HUES48 (cell line): ENCODE data around the gene LSM14B.
A peak's percentile ranks its signal among the peaks of the same experiment; 100 is the strongest.

ENCODE experiments used
- H3K27ac ChIP-seq: one replicate; pipeline ENCODE4 v1.7.0; 2013; ENCODE audit warnings: low read depth, low read length, inconsistent platforms
- H3K27me3 ChIP-seq: 2 replicates; pipeline ENCODE4 v1.6.1; 2013; ENCODE audit warnings: mild to moderate bottlenecking, low read length; ENCODE audit not compliant: control insufficient read depth, insufficient read depth
- H3K36me3 ChIP-seq: 2 replicates; pipeline ENCODE4 v1.6.1; 2013; ENCODE audit warnings: low read length; ENCODE audit not compliant: control insufficient read depth, insufficient read depth
- H3K4me1 ChIP-seq: 2 replicates; pipeline ENCODE4 v1.6.1; 2013; ENCODE audit warnings: mild to moderate bottlenecking, low read length; ENCODE audit not compliant: control insufficient read depth, insufficient read depth
- H3K4me3 ChIP-seq: 2 replicates; pipeline ENCODE4 v1.5.1; 2013; ENCODE audit warnings: mild to moderate bottlenecking, low read depth, low read length
- H3K9ac ChIP-seq: 2 replicates; pipeline ENCODE4 v1.6.1; 2013; ENCODE audit warnings: mild to moderate bottlenecking, low read depth, low read length, moderate library complexity
- H3K9me3 ChIP-seq: 2 replicates; pipeline ENCODE4 v1.6.1; 2013; ENCODE audit warnings: low read length; ENCODE audit not compliant: control insufficient read depth, insufficient read depth

LSM14B gene

DNA sequence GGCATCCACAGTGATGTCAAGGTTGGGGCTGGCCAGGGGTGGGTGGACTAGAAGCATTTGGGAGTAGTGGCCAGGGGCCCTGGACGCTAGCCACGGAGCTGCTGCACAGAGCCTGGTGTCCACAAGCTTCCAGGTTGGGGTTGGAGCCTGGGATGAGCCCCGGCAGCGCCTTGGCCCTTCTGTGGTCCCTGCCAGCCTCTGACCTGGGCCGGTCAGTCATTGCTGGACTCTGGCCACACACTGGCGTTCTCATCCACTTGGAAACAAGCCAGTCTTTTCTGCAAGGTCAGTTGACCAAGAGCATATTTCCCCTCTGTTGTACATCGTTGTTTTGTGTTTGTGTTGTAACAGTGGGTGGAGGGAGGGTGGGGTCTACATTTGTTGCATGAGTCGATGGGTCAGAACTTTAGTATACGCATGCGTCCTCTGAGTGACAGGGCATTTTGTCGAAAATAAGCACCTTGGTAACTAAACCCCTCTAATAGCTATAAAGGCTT is 12.5 kb downstream of the LSM14B start:
- Histone ChIP-seq H3K9ac (no peak overlapping the region), H3K4me1 (no peaks in the 10 kb centered on the region), H3K9me3 (no peaks in the 10 kb centered on the region), H3K4me3 (no peak overlapping the region), H3K36me3 (peaks cover 98% of the 10 kb centered on the region), H3K27me3 (no peaks in the 10 kb centered on the region), H3K27ac (no peak overlapping the region)

DNA sequence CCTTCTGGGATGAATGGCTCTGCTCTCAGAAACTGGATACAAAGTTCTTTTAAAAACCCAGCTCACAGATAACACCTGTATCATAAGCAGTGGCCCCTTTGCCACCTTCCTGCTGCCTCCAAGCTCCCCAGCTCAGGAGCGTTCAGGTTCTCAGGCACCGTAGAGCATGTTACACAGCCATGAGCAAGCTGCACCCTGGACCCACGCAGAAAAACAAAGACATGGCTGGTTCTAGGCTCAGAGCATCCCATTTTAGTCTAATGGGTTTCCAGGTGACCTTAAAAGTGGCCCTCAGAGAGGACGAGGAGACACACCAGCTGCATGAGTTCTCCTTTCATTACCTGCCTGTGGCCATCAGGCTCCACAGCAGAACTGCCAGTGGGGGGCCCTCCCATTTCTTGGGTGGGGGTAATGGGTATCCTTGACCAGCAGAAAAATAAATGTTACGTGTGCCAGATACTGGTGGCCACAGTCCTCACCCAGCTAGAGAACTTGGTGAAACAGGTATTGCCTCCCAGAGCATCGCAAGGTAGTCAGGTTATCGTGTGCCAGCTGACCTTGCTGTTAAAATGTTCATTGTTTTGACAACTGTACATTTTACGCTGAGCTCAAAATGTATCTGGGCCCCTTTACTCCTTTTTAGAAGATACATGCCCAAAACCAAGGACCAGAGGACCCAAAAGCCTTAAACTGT is 13.4 kb downstream of the LSM14B start:
- H3K36me3 ChIP-seq: peaks cover 98% of the 10 kb centered on the region

DNA sequence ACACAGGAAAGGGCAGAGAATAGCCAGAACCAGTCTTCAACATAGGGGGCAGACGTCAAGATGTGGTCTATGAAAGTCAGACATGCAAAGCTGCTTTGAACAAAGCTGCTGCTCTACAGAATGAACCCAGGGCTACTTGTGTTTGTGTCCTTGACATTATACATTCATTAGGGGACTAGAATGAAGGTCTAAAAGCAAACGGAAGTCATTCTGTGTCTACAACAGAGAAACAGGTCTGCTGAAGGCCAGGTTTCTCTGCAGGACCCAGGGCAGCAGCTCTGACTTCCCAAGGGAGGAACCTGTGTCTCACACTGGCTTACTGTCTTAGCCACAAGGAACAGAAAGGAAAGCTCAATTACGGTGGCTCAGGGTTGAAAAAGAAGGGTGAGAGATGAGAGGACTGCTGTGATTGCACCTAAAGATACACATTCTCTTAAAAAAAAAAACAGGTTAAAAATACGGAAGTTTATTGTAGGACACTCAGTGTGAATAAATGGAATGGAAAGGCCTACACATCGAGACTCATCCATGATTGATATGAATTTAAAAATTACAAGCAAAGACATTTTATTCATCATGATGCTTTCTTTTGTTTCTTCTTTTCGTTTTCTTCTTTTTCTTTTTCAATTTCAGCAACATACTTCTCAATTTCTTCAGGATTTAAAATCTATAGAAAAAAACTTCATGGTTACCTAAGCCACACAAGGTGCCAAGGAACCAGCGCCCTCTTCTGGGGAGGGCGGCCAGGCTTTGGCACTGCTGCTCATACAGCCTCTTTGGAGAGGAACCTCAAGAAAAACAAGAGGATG is 14.2 kb downstream of the LSM14B start:
- Histone ChIP-seq H3K9me3 (no peaks in the 10 kb centered on the region), H3K36me3 (peaks cover 96% of the 10 kb centered on the region), H3K4me1 (peaks cover 2% of the 10 kb centered on the region; the same call in 1 of the 2 replicates), H3K9ac (no peak overlapping the region), H3K27me3 (no peaks in the 10 kb centered on the region), H3K4me3 (no peak overlapping the region), H3K27ac (no peak overlapping the region)

More for the DNA sequence above, 13.4 kb downstream of the LSM14B start:
- Histone ChIP-seq H3K27ac (no peak overlapping the region), H3K4me3 (no peak overlapping the region), H3K9me3 (no peaks in the 10 kb centered on the region), H3K4me1 (no peaks in the 10 kb centered on the region), H3K27me3 (no peaks in the 10 kb centered on the region), H3K9ac (no peak overlapping the region)

DNA sequence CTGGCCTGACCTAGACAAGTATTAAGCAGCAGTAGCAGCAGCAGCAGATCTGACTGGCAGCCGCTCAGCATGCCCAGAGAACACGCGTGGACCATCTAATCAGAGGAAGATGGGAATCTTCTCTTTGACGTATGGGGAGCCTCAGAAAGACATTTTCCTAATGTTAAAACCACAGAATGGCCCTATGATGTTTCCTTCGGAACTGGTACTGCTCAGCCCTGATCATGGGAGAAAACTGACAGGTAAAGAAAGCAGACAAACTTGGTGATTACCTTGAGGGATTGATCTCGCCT is 14.8 kb downstream of the LSM14B start:
- H3K4me3 ChIP-seq: no peak overlapping the region
- H3K27me3 ChIP-seq: no peaks in the 10 kb centered on the region
- peaks cover 92% of the 10 kb centered on the region for H3K36me3 ChIP-seq
- no peak overlapping the region for H3K27ac ChIP-seq
- H3K4me1 ChIP-seq: peaks cover 7% of the 10 kb centered on the region; the same call in 1 of the 2 replicates
- H3K9ac ChIP-seq: no peak overlapping the region
- H3K9me3 ChIP-seq: no peaks in the 10 kb centered on the region

DNA sequence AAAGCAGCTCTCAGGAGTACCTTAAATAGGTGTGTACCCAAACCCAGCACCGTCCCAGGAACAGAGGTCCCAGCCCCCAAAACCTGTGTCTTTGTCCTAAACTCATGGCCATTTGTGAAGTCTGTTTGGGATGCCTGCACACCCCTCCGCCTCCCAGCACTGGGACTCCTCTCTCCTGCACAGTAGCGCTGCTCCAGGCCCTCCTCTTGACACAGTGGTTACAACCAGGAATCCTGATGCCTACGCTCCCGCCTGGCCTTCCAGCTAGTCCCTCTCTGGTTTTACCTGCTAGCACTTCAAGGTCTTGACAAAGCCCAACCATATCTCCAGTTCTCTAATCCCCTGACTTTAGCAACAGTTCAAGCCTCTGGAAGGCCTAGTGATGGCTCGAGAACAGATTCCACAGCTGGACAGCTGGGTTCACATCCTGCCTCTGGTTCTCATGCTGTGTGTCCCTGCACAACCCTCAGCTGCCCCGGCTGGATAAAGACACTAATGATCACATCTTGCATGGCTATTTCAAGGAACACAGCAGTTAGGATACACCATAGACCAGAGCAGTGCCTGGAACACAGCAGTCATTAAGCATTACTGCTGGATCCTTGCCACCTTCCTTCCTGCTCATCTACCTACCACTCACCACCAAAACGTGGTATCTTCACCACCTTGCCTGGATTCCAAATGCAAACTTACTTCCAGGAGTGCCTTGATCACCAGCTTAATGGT is 15.4 kb downstream of the LSM14B start:
- Histone ChIP-seq H3K4me3 (no peak overlapping the region), H3K9me3 (no peaks in the 10 kb centered on the region), H3K4me1 (peaks cover 7% of the 10 kb centered on the region; the same call in 1 of the 2 replicates), H3K27me3 (no peaks in the 10 kb centered on the region), H3K9ac (no peak overlapping the region), H3K36me3 (peaks cover 86% of the 10 kb centered on the region), H3K27ac (no peak overlapping the region)

DNA sequence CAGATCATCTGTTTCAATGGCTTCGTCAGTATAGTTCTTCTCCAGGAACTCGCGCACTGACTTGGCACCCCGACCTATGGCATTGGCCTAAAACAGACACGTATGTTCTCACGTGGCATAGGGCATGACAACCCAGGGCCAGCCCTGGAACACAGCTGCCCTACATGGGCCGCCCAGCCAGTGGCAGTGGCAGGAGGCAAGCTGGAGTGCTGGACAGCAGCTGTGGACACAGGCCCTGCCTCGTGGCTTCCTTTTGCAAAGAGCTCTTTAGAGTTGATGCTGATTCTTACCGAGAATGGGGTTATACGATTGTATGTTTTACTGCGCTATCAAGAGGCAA is 15.9 kb downstream of the LSM14B start:
- Histone ChIP-seq H3K27me3 (no peaks in the 10 kb centered on the region), H3K4me3 (no peak overlapping the region), H3K4me1 (peaks cover 7% of the 10 kb centered on the region; the same call in 1 of the 2 replicates), H3K36me3 (peaks cover 81% of the 10 kb centered on the region), H3K9me3 (no peaks in the 10 kb centered on the region), H3K9ac (no peak overlapping the region), H3K27ac (no peak overlapping the region)

DNA sequence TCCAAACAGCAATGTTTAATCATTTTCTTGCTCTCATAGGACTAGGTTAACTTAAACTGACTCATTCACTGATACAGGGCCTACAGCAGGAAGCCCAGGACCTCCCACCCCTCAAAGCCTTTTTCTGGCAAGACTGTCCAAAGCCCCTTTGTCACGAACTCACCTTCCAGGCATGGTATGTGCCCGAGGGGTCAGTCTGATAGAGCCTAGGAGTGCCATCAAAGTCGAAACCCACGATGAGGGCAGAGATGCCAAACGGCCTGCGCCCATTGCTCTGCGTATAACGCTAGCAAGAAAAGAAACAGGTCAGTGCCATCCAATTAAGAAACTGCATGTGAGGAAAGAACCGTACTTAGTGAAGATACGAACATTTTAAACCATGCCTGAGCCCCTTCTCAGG is 16.6 kb downstream of the LSM14B start:
- no peaks in the 10 kb centered on the region for H3K9me3 ChIP-seq
- no peak overlapping the region for H3K9ac ChIP-seq
- peaks cover 74% of the 10 kb centered on the region for H3K36me3 ChIP-seq
- peaks cover 7% of the 10 kb centered on the region; the same call in 1 of the 2 replicates for H3K4me1 ChIP-seq
- no peaks in the 10 kb centered on the region for H3K27me3 ChIP-seq
- no peak overlapping the region for H3K27ac ChIP-seq
- H3K4me3 ChIP-seq: no peak overlapping the region

DNA sequence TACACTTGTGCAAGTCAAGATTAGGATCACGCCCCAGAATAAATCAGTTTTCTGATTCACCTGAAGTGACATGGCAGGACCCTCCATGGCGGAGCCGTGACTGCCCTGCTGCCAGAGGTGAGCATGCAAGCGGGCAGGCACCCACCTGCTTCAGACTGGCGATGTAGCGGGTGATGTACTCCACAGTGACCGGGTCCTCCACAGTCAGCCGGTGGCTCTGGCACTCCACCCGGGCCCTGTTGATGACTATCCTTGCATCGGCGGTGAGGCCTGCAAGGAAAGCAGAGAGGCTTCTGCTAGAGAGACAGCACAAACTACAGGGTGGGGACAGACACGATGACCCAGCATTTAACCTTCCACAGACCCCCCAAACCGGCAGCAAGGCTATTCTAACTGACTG is 17.4 kb downstream of the LSM14B start:
- Histone ChIP-seq H3K27me3 (no peaks in the 10 kb centered on the region), H3K4me3 (no peak overlapping the region), H3K4me1 (peaks cover 8% of the 10 kb centered on the region), H3K27ac (no peak overlapping the region), H3K9ac (no peak overlapping the region), H3K9me3 (no peaks in the 10 kb centered on the region), H3K36me3 (peaks cover 68% of the 10 kb centered on the region)

DNA sequence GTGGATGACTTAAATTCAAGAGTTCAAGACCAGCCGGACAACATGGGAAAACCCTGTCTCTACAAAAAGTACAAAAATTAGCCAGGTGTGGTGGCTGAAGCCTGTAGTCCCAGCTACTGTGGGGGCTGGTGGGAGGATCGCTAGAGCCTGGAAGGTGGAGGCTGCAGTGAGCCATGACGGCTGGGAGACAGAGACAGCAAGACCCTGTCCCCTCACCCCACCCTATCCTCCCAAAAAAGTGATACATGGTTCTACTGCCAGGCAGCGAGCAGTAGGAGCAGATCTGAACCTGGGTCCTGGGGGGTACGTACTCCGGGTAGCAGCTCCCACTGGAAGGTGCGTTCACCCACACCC is 18.7 kb downstream of the LSM14B start:
- Histone ChIP-seq H3K27me3 (no peaks in the 10 kb centered on the region), H3K36me3 (peaks cover 64% of the 10 kb centered on the region), H3K27ac (no peak overlapping the region), H3K9me3 (no peaks in the 10 kb centered on the region), H3K4me3 (no peak overlapping the region), H3K4me1 (peaks cover 13% of the 10 kb centered on the region), H3K9ac (no peak overlapping the region)

DNA sequence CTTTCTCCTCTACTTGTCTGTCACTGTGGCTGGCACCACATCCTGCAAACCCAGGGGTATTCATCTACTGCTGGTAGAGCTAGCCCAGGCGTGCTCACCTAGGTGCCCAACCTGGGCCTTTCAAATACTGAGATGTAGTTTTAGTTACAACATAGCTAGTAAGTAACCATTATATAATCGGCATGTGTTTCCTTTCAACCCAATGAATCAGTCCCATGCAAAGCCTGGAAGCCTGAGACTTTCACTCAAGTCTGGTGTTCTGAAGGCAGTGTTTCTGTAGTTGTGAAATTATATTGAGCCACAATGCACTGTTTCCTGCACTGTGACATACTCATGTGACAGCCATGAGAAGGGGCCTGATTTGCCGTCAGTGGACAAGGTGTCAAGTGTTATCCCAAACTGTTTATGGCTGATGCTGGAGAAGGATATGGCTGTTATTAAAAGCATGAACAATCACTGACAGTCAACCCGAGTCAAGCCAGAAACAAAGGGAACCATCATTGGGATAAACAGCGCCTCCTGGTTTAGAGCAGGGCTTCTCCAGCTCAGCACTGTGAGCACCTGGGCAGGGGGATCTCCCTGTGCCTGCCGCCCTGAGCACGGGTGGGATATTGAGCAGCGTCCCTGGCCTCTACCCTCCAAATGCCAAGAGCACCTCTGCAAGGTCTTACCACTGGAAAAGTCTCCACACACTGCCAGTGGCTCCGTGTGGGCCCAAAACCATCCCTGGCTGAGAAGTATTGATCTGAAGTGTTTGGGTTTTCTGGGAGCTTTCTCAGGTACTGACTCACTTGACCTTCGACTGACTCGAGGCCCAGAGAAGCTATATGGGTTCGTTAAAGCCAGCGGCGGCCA is 19.3 kb downstream of the LSM14B start:
- Histone ChIP-seq H3K9ac (peak overlapping the region; percentile 83), H3K9me3 (no peaks in the 10 kb centered on the region), H3K4me1 (peaks cover 13% of the 10 kb centered on the region), H3K4me3 (peak overlapping the region; percentile 84), H3K36me3 (peaks cover 61% of the 10 kb centered on the region), H3K27ac (peak overlapping the region; percentile 69), H3K27me3 (no peaks in the 10 kb centered on the region)
